Fibroblast of villous mesenchyme (primary cell): Measurements from ENCODE around the gene NUPR1. TPM values are rescaled to one million over a fixed set of nuclear protein-coding genes. Genes with fewer than 3 reads are reported as not detected.
"Not testable (repeated sequence)": the region's sequence is repeated elsewhere in the genome, so short reads cannot be mapped to it uniquely, and the experiment has no call there.

Source experiments
- DNase-seq: peaks from one replicate; pipeline ENCODE4 v3.0.0-alpha.2; 2010; ENCODE audit warnings: low read depth
- H3K4me3 ChIP-seq: 2 replicates; pipeline ENCODE4 v1.5.1; 2011; ENCODE audit warnings: low read depth, mild to moderate bottlenecking, low read length
- total RNA-seq: library from RNA; depleted of rRNA; stranded (reverse); fragments of >200 nt; gene quantifications from 2 replicates; pipeline ENCODE4 v1.2.3, GENCODE V29; 2012
- TF ChIP-seq, protein P1 (sequence below): IDR thresholded peaks from 2 replicates; pipeline ENCODE4 v1.5.1; 2012; ENCODE audit warnings: low read depth, mild to moderate bottlenecking, low read length; ENCODE audit not compliant: insufficient read depth

Gene NUPR1
- total RNA-seq, 1 donor = 8.2 TPM

GRCh38 chr16:28534542-28535373, 4.0 kb downstream of the NUPR1 start:
- TF ChIP-seq, protein P1, sequence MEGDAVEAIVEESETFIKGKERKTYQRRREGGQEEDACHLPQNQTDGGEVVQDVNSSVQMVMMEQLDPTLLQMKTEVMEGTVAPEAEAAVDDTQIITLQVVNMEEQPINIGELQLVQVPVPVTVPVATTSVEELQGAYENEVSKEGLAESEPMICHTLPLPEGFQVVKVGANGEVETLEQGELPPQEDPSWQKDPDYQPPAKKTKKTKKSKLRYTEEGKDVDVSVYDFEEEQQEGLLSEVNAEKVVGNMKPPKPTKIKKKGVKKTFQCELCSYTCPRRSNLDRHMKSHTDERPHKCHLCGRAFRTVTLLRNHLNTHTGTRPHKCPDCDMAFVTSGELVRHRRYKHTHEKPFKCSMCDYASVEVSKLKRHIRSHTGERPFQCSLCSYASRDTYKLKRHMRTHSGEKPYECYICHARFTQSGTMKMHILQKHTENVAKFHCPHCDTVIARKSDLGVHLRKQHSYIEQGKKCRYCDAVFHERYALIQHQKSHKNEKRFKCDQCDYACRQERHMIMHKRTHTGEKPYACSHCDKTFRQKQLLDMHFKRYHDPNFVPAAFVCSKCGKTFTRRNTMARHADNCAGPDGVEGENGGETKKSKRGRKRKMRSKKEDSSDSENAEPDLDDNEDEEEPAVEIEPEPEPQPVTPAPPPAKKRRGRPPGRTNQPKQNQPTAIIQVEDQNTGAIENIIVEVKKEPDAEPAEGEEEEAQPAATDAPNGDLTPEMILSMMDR = no peak
- DNase-seq = peak; percentile 92
- no peak overlapping the region for H3K4me3 ChIP-seq

DNA sequence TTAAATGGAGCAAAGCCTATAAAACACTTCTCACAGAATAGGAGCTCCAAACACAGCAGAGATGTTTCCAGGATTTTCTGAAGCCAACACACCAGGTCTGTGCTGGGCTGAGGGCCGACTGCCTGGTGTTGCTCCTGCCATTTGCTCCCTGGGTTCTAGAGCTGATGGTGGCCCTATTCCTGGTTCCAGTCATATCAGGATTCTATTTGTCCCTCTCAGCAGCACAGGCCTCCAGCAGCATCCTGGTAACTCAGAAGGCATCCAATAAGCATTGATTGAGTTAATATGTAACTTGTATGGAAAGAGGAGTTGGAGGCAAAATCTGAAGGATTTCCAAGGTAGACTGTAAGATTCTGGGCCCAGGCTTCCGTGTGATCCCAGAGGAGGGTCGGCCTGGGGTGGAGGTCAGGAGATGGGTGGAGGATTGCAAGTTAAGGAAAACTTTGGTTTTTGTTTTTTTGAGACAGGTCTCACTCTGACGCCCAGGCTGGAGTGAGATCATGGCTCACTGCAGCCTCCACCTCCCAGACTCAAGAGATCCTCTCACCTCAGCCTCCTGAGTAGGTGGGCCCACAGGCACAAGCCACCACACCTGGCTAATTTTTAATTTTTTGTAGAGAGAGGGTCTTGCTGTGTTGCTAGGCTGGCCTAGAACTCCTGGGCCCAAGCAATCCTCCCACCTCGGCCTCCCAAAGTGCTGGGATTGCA, 5.7 kb downstream of the NUPR1 start:
- TF ChIP-seq, protein P1 = no peak
- H3K4me3 ChIP-seq = no peak overlapping the region
- DNase-seq = no peak

- DNase-seq = peak; percentile 22
- TF ChIP-seq, protein P1 = no peak
- no peak overlapping the region for H3K4me3 ChIP-seq
These were observed 6.7 kb downstream of the NUPR1 start for GRCh38 chr16:28531777-28532744.

- H3K4me3 ChIP-seq = no peak overlapping the region
- no peak for DNase-seq
- TF ChIP-seq, protein P1 = no peak
These were observed 9.7 kb downstream of the NUPR1 start for GRCh38 chr16:28529124-28529523.

DNA sequence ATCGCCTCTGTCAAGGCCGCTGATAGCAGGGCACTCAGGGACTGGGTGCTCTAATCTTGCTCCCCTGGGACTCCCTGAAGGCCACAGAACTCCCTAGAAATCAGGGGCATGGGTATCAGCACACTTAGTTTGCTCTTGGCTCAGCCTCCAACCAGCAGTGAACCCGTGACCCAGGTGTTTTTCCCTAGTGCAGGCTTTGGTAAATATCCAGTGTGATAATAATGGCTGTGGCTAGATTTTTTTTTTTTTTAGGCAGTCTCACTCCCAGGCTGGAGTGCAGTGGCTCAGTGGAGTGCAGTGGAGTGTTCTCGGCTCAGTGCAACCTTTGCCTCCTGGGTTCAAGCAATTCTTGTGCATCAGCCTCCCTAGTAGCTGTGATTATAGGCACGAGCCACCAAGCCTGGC, 10.3 kb downstream of the NUPR1 start:
- TF ChIP-seq, protein P1 = no peak
- H3K4me3 ChIP-seq = no peak overlapping the region
- DNase-seq = no peak

DNA sequence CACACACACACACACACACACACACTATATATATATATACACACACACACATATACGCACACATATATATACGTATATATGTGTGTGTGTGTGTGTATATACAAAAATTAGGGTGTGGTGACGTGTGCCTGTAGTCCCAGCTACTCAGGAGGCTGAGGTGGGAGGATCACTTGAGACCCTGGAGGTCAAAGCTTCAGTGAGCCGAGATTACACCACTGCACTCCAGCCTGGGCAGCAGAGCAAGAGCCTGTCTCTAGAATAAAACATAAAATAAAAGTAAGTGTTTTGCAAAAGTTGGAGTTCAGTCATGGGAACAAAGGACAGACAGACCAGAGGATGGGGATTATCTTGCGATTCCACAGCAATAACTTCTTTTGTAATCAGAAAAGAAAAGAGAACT, 10.8 kb downstream of the NUPR1 start:
- TF ChIP-seq, protein P1 = no peak
- no peak overlapping the region for H3K4me3 ChIP-seq
- no peak for DNase-seq

DNA sequence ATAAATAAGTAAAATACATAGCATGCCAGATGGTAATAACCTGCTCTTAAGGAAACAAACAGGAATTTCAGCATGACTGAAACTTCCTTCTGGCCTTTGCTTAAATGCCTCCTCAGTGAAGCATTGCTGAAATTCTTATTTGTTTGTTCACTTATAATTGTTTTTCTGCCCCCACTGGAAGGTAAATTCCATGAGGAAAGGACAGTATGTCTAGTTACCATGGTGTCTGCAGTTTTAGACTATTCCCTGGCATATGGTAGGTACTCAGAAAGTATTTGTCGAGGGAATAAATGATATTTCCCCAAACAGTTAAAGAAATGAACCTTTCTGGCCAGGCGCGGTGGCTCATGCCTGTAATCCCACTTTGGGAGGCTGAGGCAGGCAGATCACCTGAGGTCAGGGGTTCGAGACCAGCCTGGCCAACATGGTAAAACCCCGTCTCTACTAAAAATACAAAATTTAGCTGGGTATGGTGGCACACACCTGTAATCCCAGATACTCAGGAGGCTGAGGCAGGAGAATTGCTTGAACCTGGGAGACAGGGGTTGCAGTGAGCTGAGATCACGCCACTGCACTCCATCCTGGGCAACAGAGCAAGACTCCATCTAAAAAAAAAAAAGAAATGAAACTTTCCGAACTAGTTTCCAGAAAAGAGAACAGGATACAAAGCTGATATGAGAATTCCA, 11.5 kb downstream of the NUPR1 start:
- H3K4me3 ChIP-seq, DNase-seq: not testable (repeated sequence)
